GM12878 (cell line): ENCODE measurements around the gene DNASE1.

ENCODE experiments used
- CTCF ChIP-seq, 3 experiments: IDR thresholded peaks in 2 of 3; conservative IDR thresholded peaks in 1 of 3; 2 replicates each; pipeline ENCODE4 v1.5.1; 2011; ENCODE audit warnings: low read depth in 3 of 3, low read length in 3 of 3, mild to moderate bottlenecking in 3 of 3, control low read depth in 2 of 3, moderate library complexity in 2 of 3, inconsistent platforms in 1 of 3, mixed read lengths in 1 of 3; ENCODE audit not compliant: control insufficient read depth in 2 of 3, insufficient read depth in 1 of 3; ENCODE audit errors: extremely low read depth in 1 of 3
- SIN3A ChIP-seq: IDR thresholded peaks from 2 replicates; pipeline ENCODE4 v1.6.1; 2012; ENCODE audit warnings: low read depth, low read length, improper control_type of control experiment

- TF ChIP-seq CTCF (IDR thresholded peaks at IDR 0.05 in 2 of 3, conservative IDR thresholded peaks at IDR 0.05 in 1 of 3; ENCODE audit: control insufficient read depth in 2 of 3, extremely low read depth in 1 of 3, insufficient read depth in 1 of 3, low read depth in 3 of 3, low read length in 3 of 3) (no peak), SIN3A (no peak)
Measured at GRCh38 chr16:3610698-3611145, 43.8 kb upstream of the DNASE1 start.
